NCI-H510A treated with DMSO at 0.1 percent for 48 hours (cell line): ENCODE measurements around the gene ARHGAP24.
"Not testable (repeated sequence)": the region's sequence is repeated elsewhere in the genome, so short reads cannot be mapped to it uniquely, and the experiment has no call there.

Experiments
- DNase-seq: peaks from one replicate; lab custom pipeline; 2025; lab: John Stamatoyannopoulos, UW

The ARHGAP24 gene

DNA sequence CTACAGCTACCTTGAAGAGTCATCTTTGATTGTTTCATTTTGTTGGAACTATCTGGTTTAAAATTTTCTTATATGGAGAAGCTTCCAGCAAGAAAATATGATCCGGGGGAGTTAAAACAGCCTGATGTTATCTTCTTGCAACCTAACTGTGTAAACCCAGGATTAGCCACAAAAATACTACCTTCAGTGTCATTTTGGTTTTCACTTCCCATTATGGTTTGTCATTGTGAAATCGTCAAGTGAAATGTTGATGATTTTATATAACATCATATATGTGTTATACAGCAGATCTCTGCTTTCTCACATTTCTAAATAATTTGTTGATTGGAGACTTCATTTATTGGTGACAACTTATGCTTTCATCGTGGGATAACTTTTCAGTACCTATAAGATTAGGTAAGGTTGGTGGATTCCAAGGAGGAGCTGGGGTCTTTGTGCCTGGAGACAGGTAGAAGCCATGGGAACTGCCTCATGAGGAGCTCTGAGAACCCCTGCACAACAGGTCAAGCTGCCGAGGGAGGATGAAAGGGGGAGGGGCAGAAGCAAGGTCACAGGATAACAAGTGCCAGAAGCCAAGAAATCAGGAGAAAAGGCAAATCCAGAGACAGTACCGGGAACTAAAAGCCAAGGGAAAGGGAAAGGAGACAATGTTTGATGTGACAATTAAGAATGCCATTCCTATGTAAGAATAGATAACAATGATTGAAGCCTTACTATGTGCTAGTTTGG, 7.2 kb downstream of the ARHGAP24 start:
- no peak for DNase-seq

DNA sequence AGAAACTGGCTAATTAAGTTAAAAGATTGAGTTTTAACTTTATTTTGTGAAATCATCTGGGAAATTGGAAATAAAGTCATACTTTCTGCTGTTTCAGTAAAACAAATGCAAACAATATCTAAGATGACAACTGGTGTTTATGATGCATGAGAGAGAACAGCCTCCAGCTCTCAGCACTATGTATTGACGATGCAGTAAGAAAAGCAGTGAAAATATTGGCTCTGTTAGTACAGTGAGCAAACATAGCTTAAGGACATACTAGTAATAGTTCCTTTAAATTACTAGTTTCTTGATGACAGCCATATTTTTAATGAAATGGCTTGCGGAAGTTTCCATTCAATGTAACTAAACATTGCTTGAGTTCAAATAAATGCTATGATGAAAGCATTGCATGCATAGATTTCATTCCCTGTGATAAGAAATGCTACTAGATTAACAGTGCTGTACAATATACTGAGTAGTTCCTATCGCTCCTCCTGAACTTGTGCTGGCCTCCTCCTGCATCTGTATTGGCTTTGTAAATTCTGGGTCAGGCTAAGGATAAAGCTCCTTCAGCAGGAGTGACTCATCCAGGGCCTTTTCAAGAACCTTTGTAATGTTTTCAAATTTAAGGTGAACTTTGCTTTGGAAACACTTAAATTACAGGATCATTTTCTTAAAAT, 11.6 kb downstream of the ARHGAP24 start:
- DNase-seq: no peak

DNA sequence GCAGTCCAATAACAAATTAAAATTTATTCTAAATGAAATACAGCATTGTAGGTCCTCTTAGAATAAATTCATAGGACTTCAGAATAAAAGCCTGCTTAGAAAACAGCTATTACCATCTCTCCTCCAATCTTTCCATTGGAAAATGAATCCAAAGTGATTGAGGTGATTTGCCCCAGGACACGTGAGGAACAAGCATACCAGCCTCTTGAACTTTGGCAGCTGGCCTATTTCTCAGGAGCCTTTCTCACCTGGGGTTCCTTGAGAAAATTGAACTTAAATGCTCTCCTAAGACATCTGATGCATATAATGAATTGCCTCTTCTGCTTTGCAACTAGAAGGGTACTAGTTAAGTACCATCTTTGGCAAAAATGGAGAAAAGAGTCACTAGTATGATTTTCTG, 13.5 kb downstream of the ARHGAP24 start:
- DNase-seq: no peak

DNA sequence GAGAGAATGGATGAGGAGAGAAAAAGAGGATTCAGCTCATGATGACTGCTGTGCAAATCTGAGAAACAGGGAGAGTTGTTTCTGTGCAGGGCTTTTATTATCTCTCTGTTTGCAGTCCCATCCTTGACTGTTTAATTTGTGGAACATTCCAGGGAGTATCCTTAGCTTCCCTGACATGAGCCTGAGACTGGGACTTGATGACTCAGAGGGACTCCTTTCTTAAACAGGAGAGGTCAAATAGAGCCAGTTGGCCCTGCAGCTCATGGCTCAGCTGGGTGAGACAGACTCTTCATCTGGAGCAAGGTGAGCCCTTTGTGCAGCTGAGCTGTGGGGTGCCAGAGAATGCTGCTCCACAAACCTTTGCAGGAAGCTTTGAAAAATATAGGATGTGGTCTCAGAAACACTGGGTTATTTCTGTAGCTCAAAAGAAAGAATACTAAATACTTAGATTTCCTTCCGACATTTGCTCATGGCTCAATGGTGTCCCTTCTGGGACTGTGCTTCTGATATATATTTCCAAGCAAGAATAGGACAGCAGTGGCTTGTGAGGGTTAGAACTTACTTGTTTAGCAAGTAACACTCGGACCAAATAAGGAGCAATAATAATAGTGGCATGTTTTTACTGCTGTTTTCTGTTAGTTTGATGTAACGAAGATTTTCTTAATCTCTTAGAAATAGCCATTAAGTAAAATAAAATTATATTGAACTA, 14.5 kb downstream of the ARHGAP24 start:
- DNase-seq: no peak

DNA sequence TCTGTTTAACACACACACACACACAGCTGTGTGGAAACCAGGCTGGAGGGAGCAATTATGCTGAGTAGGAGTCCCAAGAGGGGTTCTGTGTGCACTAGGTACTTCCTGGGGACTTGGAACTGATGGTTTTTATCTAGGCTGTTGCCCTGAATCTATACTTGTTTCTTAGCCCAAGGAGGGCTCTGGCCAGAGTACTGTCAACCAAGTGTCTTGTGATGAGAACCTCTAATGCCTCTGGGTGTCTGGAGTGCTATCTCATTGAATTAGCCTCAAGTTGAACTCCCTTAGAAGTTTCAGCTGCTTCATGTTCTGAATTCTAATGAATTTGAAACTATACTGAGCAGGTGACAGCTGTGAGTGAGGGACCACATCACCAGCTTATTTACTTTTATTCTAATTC, 16.6 kb downstream of the ARHGAP24 start:
- DNase-seq: no peak

DNA sequence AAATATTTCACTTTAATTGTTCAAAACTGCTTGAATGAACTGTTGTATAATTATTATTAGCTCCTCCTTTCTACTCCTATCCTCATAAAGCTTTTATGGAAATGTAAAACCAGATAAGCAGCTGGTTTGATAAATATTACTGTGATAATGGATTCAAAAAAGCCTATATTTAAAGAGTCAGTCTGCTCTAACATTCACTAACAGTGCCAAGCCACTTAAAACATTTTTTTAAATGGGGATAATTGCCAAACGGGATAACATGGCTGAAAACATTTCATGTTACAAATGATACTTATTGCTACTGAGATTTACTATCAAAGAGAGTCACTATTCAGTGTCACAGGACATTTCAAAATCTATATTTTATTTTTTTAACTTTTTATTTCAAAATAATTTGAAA, 17.4 kb downstream of the ARHGAP24 start:
- no peak for DNase-seq

DNA sequence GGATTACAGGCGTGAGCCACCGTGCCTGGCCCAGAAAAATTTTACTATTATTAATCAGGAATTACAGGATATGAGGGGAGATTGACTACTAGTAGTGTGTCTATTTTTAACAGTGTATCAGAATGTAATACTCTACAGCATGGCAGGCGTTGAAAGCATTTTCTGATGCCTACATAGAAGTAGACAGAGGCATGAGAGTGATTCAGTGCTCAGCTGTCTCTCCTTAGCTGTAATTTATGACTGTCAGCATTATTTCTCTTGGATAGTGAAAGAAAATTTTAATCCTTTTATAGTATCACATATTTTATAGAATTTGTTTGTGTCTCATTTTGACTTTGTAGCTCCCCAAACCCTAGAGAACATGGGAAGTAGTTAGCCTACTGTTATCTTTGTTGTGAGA, 20.7 kb downstream of the ARHGAP24 start:
- no peak for DNase-seq

DNA sequence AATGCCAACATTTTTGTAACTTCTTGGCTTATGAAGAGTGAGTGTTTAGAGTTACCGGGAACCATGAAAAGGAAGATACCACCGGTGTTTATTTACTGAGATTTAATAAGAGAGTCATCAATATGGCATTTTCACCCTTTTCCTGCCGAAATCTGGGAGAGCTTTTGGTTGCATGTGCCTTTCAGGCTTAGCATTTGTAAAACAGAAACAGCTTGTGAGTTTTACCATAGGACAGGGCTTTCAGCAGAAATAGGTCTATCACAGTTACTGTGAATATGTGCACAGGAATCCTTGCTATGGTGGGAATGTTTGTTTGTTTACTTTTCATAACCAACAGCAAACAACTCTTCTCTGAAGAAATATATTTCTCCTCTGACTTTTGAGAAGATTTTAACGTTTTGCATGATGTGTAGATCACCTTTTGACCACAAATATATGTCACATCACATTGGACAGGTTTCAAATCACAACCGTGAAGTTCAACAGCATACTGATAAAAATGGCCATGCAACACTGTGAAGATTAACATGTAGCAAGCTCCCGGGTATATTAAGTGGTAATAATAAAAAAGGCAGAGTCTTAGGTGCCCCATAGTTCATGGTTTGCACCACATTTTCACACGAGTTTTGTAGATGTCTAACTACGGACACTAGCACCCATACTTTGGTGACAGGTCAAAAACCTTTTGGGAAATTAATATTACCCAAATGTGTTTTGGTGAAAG, 21.3 kb downstream of the ARHGAP24 start:
- no peak for DNase-seq

DNA sequence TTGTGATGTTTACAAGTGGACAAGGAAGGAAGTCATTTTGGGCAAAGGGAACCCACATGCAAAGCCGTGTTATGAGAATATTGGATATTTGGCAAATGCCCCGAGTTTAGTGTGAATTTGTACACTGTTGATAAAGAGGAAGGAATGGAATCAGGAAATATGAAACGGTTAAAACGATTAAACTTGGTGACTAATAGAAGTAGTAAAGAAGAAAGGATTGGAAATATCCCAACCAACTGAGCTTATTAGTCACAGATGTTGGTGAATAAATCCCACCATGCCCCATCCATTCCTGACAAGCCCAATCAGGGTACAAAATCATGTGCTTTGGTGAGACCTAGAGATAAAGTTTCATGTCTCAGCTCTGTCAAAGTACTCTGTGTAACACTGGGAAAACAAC, 22.0 kb downstream of the ARHGAP24 start:
- DNase-seq: no peak

DNA sequence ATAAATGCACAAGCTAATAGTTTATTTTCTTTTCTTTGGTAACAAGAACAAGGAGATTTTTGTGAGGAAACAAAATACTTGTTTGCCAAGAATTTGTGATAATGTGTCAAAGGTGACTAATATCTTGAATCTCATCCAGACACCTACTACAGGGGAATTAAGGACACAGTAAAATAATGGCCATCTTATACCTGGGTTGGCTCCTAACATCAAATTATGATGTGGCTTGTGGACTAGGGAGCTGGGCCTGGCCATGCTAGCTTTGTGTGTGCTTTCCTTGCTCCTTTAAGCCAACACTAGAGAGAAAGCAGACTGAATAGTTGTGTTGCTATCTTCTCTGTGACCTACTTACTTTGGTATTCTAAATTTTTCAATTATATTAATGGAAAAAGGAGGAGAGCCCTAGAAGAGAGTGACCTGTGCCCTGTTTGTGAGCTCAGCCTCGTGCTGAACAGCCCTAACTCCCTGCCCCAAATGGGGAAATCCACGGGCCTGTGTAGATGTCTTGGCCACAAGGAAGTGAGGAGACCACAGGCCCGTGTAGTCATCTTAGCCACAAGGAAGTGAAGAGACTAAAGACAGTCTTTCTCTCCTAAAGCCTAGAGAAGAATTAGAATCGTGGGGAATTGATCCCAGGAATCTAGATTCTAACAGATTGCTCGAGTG, 23.3 kb downstream of the ARHGAP24 start:
- DNase-seq: no peak

DNA sequence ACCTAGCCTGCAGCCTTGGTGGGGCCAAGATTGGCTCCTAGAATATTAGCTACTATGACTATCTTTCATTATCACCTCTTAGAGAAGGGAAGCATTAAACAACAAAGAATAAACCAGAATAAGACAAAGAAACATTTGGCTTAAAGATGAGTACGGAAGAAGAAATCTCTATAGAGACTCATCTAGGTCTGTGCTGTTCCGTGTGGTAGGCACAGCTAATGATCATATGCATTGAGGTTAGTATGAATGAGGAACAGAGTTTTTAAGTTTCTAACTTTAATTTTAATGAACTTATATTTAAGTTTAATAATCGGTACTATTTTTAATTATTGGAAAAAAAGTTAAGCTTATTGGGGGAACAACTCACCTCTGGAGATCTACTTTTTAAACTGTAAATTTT, 24.6 kb downstream of the ARHGAP24 start:
- DNase-seq: no peak

DNA sequence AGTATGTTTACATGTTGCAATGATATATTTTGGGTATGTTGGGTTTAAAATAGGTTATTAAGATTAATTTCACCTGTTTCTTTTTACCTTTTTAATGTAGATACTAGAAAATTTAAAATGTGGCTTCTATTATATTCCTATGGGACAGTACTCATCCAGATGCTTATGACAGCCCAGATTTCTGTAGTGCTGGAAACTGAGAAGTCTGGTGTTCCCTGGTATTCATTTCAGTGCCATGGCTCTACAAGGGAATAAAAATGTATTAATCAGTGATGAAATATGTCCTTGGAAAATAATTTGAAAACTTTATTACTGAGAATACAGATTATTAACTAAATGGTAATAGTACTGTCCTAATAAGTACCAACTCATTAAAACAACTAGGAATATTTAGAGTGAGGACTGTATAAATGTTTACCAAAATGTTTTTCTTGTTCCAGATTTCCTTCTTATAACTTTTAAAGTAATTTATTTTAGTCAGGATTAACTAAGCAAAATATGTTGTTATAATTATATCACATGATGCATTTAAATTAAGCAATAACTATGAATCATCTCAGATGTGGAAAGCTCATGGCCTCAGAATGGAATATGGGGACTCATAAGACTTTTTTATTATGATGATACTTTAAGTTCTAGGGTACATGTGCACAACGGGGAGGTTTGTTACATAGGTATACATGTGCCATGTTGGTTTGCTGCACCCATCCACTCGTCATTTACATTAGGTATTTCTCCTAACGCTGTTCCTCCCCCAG, 25.3 kb downstream of the ARHGAP24 start:
- DNase-seq: no peak

DNA sequence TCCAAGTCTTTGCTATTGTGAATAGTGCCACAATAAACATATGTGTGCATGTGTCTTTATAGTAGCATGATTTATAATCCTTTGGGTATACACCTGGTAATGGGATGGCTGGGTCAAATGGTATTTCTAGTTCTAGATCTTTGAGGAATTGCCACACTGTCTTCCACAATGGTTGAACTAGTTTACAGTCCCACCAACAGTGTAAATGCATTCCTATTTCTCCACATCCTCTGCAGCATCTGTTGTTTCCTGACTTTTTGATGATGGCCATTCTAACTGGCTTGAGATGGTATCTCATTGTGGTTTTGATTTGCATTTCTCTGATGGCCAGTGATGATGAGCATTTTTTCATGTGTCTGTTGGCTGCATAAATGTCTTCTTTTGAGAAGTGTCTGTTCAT, 26.2 kb downstream of the ARHGAP24 start:
- DNase-seq: not testable (repeated sequence)

DNA sequence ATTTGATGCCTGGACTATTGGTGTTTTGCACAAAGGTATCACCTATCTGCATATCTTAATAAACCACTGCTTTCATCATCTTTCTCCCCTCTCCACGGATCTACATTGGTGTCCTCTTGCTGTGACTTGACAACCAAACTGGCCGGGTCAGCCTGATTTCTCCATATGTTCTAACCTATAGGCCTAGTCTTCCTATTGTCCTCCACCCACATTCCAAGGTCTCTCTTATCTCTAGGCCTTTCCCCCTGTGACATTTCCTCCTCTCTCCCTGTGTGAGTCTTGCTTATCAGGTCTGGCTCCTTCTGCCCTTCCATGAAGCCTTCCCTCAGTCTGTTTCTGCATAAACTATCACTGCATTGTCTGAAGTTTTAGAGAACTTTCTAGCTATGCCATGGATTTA, 33.7 kb downstream of the ARHGAP24 start:
- DNase-seq: no peak

DNA sequence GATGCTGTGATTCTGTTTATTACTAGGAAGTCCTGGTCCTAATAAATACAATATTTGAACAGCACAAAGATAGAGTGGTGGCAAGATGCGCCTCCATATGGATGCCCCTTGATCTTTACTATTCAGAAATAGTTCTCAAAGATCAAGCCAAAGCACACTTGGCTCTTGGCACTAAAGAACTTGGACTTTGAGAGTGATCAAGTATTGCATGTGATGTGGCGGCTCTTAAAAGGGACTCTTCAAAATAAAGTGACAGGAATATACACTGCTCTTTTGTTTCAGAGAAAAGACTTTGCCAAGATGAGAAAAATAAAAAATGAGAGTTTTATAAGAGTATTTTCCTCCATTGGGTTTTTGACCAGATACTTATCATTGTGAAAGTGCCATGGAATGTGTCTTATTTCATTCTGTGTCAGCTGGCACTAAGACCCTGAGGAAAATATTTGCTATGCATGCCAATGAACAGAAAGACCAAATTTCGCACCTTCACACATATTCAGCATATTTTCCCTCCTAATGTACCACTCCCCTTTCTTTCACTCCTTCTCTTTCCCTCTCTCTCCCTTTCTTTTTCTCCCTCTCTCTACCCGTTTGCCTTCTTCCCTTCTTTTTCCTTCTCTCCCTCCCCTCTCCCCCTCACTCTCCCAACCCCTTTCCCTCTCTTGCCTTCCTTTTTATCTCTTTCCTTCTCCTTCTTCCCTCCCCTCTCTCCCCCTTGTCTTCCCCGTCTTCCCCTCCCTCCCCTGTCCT, 35.1 kb downstream of the ARHGAP24 start:
- DNase-seq: no peak

DNA sequence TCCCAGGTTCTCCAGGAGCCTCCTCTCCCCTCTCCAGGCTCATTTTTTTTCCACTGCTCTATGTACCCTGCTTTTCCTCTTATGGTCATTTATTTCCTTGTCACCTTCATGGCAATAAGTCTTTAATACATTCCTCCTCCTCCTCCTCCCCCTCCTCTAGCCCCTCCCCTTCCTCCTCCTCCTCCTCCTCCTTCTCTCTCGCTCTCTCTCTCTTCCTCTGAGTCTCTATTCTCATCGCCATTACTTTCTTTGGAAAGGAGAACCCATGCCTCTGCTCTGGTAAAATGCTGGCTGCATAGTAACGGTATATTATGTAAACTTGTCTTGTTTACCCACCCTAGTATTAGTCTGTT, 35.7 kb downstream of the ARHGAP24 start:
- no peak for DNase-seq

DNA sequence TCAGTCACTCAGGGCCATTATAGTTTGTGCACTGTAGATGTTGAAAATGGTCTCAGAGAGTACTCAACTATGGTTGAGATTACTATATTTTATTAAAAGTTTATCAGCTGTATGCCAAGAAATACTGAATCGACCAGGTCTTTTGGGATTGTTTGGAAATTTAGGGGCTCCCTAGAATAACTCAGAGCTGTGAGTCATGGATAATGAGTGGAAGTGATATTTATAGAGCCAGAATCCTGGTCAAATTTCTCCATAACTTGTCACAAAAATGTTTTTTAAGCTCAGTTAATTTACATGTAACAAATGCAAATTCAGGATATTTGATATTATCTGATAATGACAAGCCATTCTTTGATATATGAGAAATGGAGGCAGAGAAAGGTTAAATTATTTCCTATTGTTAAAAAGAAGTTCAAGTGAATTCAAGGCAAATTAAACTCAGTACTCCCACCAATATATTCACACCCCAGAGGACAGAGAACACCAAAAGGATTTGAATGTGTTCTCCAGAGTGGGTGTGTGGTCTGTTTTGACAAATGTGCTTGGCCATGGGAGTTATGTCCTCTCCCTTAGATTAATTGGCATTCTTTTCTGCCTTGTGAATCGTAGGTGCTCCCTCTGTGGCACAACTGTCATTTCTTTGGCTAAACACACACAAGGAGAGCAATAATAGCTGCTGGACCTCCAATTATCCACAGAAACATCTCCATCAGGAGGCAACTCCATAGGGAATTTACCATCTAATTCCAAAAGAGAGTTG, 37.7 kb downstream of the ARHGAP24 start:
- DNase-seq: no peak

DNA sequence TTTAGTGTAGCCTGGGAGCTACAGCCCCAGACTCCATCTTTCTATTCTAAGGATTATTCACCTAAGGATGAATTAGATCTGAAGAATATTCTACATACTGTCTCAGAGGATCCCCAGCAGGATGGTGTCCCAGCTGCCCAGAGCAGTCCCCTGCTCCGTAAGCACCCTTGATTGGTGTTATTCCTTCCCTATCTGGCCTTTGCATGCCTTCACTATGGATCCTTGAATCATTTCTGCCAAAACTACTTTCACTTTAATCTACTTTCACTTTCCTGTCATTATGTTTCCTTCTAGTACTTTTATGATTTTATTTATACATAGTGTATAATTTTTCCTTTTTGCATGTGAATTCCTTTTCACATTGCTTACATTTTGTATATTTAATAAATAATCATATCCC, 39.2 kb downstream of the ARHGAP24 start:
- DNase-seq: no peak

DNA sequence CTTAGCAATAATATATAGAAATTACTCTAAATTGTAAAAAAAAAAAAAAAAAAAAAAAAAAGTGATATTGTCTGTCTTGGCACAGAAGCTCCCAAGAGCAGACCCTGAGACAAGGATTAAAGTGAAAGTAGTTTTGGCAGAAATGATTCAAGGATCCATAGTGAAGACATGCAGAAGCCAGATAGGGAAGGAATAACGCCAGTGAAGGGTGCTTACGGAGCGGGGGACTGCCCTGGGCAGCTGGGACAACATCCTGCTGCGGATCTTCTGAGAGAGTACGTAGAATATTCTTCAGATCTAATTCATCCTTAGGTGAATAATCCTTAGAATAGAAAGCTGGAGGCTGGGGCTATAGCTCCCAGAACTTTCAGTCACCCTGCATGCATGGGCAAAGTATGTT, 39.8 kb downstream of the ARHGAP24 start:
- no peak for DNase-seq

DNA sequence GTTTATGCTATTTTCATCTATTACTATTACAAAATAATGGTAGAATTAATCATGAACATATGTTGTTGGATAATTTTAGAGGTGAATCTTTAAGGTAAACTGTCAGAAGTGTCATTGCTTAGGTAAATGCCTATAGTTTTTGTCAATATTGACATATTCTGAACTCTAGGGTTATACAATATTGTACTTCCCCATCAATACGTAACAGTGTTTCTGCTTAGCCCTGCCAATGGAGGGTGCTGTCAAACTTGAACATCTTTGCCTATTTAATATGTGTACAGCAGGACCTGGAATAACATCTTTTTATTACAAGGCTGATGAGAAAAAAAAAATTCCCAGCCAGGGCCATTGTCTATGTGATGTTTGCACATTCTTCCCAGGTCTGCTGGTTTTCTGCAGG, 40.8 kb downstream of the ARHGAP24 start:
- DNase-seq: no peak
